Measurements from ENCODE around the gene RARB.

Gene RARB

GRCh38 chr3:25508433-25508832 is 80.4 kb downstream of the RARB start:
- DNase-seq (ENCODE audit: low read depth) = no peak

GRCh38 chr3:25508901-25509300 is 80.8 kb downstream of the RARB start:
- no peak for DNase-seq (ENCODE audit: low read depth)

- DNase-seq (ENCODE audit: low read depth) = no peak
Measured at GRCh38 chr3:25510797-25511196, 82.7 kb downstream of the RARB start.

GRCh38 chr3:25511972-25512721 is 84.1 kb downstream of the RARB start:
- no peak for DNase-seq (ENCODE audit: low read depth)

GRCh38 chr3:25513642-25514266 is 85.7 kb downstream of the RARB start:
- no peak for DNase-seq (ENCODE audit: low read depth)

- DNase-seq (ENCODE audit: low read depth) = no peak
Measured at GRCh38 chr3:25515171-25515570, 87.1 kb downstream of the RARB start.

- no peak for DNase-seq (ENCODE audit: low read depth)
Measured at GRCh38 chr3:25520926-25521559, 93.0 kb downstream of the RARB start.

GRCh38 chr3:25527336-25527735 is 99.3 kb downstream of the RARB start:
- no peak for DNase-seq (ENCODE audit: low read depth)

GRCh38 chr3:25527801-25528200 is 99.7 kb downstream of the RARB start:
- DNase-seq (ENCODE audit: low read depth) = peak; percentile 44

- DNase-seq (ENCODE audit: low read depth) = no peak
Measured at GRCh38 chr3:25531971-25532370, 103.9 kb downstream of the RARB start.

- DNase-seq (ENCODE audit: low read depth) = no peak
Measured at GRCh38 chr3:25532431-25533162, 104.5 kb downstream of the RARB start.

- no peak for DNase-seq (ENCODE audit: low read depth)
Measured at GRCh38 chr3:25533399-25533798, 105.3 kb downstream of the RARB start.

GRCh38 chr3:25534007-25534406 is 105.9 kb downstream of the RARB start:
- DNase-seq (ENCODE audit: low read depth) = no peak

- DNase-seq (ENCODE audit: low read depth) = no peak
Measured at GRCh38 chr3:25536521-25537391, 108.7 kb downstream of the RARB start.

GRCh38 chr3:25537516-25537915 is 109.5 kb downstream of the RARB start:
- DNase-seq (ENCODE audit: low read depth) = no peak

GRCh38 chr3:25540273-25540672 is 112.2 kb downstream of the RARB start:
- no peak for DNase-seq (ENCODE audit: low read depth)

GRCh38 chr3:25542492-25543039 is 114.5 kb downstream of the RARB start:
- DNase-seq (ENCODE audit: low read depth) = no peak

GRCh38 chr3:25547103-25547502 is 119.0 kb downstream of the RARB start:
- DNase-seq (ENCODE audit: low read depth) = no peak

GRCh38 chr3:25547943-25548674 is 120.0 kb downstream of the RARB start:
- no peak for DNase-seq (ENCODE audit: low read depth)

GRCh38 chr3:25548836-25549235 is 120.8 kb downstream of the RARB start:
- DNase-seq (ENCODE audit: low read depth) = no peak

GRCh38 chr3:25552251-25552650 is 124.2 kb downstream of the RARB start:
- DNase-seq (ENCODE audit: low read depth) = no peak
